HS-27A (cell line): ENCODE measurements around the gene ARMC9.

Source experiments
- DNase-seq: peaks from one replicate; pipeline ENCODE4 v3.0.0-alpha.2; 2012; ENCODE audit warnings: low read depth, missing footprints

ARMC9 gene

DNA sequence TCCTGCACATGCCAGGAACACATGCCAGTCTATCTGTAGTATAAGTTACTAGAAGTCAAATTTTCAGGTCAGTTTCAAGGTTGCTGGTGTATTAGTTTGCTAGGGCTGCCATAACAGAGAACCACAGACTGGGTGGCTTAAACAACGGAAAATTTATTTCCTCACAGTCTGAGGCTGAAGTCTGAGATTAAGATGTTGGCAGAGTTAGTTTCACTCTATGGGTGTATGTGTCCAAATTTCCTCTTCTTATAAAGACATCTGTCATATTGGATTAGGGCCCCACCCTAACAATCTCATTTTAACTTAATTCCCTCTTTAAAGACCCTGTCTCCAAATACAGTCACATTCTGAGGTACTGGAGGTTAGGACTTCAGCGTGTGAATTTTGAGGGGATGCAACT, 223.6 kb downstream of the ARMC9 start:
- DNase-seq = no peak

DNA sequence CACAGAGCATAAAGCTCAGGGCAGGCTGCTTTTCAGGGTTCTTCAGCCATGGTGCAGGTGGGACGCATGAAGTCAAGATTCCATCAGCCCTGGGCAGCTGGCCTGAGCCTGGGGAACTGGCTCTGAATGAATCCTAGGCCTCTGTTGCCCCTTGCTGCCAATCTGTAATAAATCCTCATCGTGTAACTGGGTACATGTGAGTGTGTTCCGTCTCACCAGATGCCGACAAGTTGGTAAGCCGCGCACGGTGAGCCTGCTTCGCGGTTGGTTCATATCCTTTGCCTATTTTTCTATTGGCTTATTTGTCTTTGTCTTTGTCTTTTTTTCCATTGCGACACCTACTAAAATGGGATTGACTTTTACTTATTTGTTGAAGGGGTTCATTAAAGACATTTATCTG, 224.7 kb downstream of the ARMC9 start:
- no peak for DNase-seq
